Dendritic cell treated with granulocyte-macrophage colony-stimulating factor and Interleukin-4, amounts not matched to agents 40 ng/mL and 50 ng/mL, for 4 days (primary cell): ENCODE data around the gene RHEB.

Source experiments
- H3K27ac Mint-ChIP-seq: one replicate; pipeline ENCODE4 v1.8.0; 2022; ENCODE audit warnings: mild to moderate bottlenecking, mixed read lengths
- H3K27me3 Mint-ChIP-seq: one replicate; pipeline ENCODE4 v1.8.0; 2022; ENCODE audit warnings: mild to moderate bottlenecking, mixed read lengths
- H3K36me3 Mint-ChIP-seq: one replicate; pipeline ENCODE4 v1.8.0; 2022; ENCODE audit warnings: low read depth, mixed read lengths
- H3K4me1 Mint-ChIP-seq: one replicate; pipeline ENCODE4 v1.8.0; 2022; ENCODE audit warnings: low read depth, mixed read lengths
- H3K4me3 Mint-ChIP-seq: one replicate; pipeline ENCODE4 v1.8.0; 2022; ENCODE audit warnings: mild to moderate bottlenecking, moderate library complexity, mixed read lengths
- H3K9me3 Mint-ChIP-seq: one replicate; pipeline ENCODE4 v1.8.0; 2022; ENCODE audit warnings: mixed read lengths
- intact Hi-C: fragments of 100-400 bp; cut with micrococcal nuclease; formaldehyde crosslinking; loops from one replicate; pipeline ENCODE4 v1.15.0; 2022

Gene RHEB

DNA sequence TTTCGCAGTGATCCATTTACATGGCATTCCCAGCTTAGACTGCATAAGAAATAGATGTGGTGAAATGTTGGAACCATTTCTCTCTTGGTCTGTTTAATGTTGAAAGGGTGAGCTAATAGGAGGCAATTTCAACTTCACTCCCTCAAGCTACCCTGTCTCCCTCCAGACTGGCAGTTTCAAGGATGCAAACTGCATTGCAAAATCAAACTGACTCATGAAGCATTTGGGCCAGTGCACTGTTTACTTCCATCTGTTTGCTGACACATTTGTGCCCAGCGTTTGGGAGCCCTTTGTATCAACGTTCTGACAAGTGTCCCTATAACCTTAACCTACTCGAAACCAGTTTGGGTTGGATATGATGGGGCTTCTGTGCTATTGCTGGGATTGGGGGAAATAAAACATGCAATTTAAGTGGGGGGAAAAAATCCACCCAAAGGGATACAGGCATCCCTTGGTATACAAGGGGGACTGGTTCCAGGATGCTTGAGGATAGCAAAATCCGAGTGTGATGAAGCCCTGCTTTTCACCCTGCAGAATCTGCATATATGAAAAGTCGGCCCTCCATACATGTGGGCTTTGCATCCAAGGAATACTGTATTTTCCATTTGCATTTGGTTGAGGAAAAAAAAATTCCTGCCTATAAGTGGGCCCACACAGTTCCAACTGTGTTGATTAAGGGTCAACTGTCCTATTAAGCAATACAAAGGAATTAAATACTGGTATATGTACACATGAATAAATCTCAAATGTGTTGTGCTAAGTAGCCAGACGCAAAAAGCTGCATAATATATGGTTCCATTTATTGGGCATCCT, 15.6 kb downstream of the RHEB start:
- H3K4me1 Mint-ChIP-seq = peaks cover 49% of the 10 kb centered on the region
- peaks cover 8% of the 10 kb centered on the region for H3K9me3 Mint-ChIP-seq
- no peaks in the 10 kb centered on the region for H3K27me3 Mint-ChIP-seq
- intact Hi-C loops = no loop called here
- H3K36me3 Mint-ChIP-seq = peaks cover 7% of the 10 kb centered on the region
- H3K27ac Mint-ChIP-seq = no peak overlapping the region
- no peak overlapping the region for H3K4me3 Mint-ChIP-seq

DNA sequence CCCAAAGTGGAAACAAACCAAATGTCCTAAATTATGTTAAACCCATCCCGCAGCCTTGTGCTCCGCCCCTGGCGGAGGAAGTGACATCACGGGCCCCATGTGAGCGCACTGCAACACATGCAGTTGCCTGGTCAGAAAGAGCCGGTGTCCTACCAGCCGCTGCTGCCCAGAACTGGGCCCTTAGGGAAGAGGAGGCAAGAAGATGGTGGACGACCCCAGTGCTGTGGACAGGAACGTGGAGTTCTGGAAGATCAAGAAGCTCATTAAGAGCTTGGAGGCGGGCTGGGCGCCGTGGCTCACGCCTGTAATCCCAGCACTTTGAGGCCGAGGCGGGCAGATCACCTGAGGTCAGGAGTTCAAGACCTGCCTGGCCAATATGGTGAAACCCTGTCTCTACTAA, 18.0 kb downstream of the RHEB start:
- peaks cover 59% of the 10 kb centered on the region for H3K4me1 Mint-ChIP-seq
- H3K9me3 Mint-ChIP-seq = peaks cover 8% of the 10 kb centered on the region
- H3K4me3 Mint-ChIP-seq = no peak overlapping the region
- no peaks in the 10 kb centered on the region for H3K27me3 Mint-ChIP-seq
- no peak overlapping the region for H3K27ac Mint-ChIP-seq
- intact Hi-C loops = no loop called here
- H3K36me3 Mint-ChIP-seq = peaks cover 8% of the 10 kb centered on the region

DNA sequence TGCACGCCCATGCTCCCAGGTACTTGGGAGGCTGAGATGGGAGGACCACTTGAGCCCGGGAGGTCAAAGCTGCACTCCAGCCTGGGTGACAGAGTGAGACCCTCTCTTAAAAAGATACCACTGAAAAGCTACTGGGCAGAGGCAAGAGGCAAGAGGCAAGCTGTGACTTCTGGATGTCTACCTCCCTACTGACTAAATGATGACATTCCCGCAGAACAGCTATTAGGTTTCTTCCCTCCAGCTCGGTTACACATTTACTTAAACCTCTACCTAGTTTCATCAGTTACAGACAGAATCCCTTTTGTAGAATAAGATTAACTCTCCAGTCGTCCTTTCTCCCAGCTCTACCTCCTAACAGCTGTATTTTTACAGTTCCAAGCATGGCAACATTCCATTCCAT, 21.2 kb downstream of the RHEB start:
- H3K4me3 Mint-ChIP-seq = no peak overlapping the region

DNA sequence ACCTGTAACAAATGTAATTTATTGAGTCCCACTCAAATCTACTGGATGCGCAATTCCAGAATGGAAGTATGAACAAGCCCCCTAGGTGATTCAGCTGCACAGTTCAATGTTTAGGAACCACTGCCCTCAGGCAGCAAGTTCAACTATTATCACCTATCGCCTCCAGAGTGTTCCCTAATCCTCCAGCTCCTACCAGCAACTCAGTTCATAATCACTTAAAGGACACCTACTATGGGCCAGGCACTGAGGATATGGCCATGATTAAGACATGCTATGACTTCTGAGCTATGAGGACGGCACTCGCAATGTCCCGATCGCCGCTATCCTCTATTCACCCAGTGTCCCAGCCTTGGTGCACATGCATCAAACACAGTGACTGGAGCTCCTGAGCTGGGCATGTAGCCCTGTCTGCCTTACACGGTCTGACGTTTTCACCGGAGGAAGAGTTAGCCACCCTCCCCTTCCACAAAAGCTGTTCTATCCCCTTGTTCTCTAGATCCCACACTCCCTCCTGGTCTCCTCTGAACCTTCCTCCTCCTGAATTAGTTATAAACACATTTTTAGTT, 22.3 kb downstream of the RHEB start:
- Mint-ChIP-seq H3K4me3 (no peak overlapping the region), H3K4me1 (peaks cover 84% of the 10 kb centered on the region), H3K27ac (no peak overlapping the region), H3K36me3 (peaks cover 15% of the 10 kb centered on the region), H3K9me3 (peaks cover 8% of the 10 kb centered on the region), H3K27me3 (no peaks in the 10 kb centered on the region)
- intact Hi-C loops = no loop called here

More for the DNA sequence above, 21.2 kb downstream of the RHEB start:
- intact Hi-C loops = no loop called here
- Mint-ChIP-seq H3K27me3 (no peaks in the 10 kb centered on the region), H3K9me3 (peaks cover 8% of the 10 kb centered on the region), H3K4me1 (peaks cover 80% of the 10 kb centered on the region), H3K36me3 (peaks cover 15% of the 10 kb centered on the region), H3K27ac (no peak overlapping the region)

DNA sequence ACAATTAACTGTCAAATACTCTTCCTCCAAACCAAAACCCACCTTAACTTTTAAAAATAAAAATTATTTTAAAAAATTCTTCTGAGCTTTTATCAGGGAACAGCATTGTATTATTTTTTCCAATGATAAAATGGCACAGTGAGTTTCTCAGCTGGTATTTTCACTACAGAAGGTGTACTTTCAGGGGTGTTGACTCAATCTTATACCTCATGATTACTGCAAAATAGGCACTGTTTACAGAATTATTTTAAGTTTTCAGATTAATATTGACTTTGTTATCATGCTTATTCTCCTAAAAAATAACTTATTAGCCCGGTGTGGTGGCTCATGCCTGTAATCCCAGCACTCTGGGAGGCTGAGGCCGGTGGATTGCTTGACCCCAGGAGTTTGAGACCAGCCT, 24.3 kb downstream of the RHEB start:
- Mint-ChIP-seq H3K27ac (no peak overlapping the region), H3K36me3 (peaks cover 13% of the 10 kb centered on the region), H3K9me3 (no peaks in the 10 kb centered on the region), H3K4me3 (no peak overlapping the region), H3K27me3 (no peaks in the 10 kb centered on the region), H3K4me1 (peaks cover 81% of the 10 kb centered on the region)
- intact Hi-C loops = no loop called here

DNA sequence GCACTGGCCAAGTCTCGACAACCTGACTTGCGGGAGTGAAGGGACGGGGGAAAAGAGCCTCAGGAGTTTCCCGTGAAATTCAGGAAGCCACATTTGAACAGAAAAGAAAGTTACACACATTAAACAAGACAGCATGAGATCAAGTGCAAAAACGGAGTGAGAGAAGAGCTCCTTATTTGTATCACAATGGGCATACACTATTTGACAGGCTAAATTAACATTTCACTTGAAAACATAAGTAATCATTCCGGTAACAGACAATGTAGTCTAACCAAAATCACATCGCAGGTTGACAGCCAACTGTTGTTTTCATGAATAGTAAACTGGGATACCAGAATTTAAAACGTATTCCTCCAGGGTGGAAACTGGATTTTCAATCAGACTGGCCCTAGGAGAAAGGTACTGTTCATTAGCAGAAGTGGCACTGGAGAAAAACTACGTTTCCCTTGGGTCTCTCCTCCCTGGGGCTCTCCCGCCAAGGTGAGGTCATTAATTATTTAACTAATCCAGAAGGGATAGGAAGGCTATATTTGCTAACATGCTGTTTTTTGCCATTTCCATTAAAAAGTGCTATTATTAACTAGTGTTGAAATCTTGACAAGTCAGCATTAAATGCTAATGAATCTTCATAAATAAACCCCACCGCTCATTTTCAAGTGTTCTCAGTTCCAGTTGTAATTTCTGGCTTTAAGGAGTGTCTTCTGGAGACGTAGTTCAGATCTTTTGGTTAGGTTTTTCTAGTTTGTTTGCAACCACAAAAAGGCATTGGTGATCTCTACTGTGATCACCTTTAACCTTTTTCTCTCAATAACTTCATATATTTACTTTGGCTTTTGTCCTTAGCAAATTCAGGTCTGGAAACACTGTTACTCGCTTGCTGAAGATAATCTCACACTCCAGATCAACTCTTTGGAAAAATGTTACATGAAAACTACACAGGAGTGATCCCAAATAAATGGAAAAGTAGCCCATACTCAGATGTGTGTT, 25.1 kb downstream of the RHEB start:
- Mint-ChIP-seq H3K4me3 (no peak overlapping the region), H3K4me1 (peaks cover 77% of the 10 kb centered on the region), H3K9me3 (no peaks in the 10 kb centered on the region), H3K27ac (no peak overlapping the region), H3K27me3 (no peaks in the 10 kb centered on the region), H3K36me3 (peaks cover 20% of the 10 kb centered on the region)
- intact Hi-C loops = no loop called here

DNA sequence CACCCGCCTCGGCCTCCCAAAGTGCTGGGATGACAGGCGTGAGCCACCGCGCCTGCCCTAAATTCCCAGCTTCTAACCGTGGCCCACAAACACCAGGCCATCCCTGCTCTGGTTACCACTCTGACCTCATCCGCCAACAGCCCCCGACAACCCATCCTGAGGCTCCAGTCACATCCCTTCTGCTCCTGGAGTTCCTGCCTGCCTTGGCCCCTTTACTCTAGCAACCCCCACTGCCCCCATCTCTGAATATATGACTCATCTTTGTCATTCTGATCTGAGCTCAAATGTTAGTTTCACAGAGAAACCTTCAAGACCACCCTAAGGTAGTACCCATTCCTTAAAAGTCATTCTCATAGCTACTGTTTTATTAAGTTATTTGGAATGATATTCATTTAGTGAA, 26.6 kb downstream of the RHEB start:
- Mint-ChIP-seq H3K9me3 (no peaks in the 10 kb centered on the region), H3K27me3 (no peaks in the 10 kb centered on the region), H3K36me3 (peaks cover 32% of the 10 kb centered on the region), H3K4me3 (no peak overlapping the region), H3K27ac (peak overlapping the region; percentile 20), H3K4me1 (peaks cover 68% of the 10 kb centered on the region)
- intact Hi-C loops = no loop called here

DNA sequence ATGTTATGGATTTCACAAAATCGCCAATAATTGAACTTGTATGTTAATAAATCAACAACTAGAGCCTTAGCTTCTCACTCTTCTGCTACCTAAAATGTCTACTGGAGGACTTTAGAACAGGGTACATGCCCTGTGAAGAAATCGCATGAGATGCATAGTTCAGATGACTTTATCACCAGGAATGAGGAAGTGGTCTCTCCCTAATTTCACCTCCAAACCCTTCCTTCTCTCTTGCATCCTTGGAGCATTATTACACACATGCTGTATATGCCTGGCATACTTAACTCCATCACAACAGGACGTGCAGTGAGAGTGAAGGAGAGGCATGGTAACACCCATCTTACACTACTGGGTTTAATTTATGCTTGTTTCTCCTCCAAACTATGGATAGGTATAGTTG, 27.8 kb downstream of the RHEB start:
- Mint-ChIP-seq H3K4me1 (peaks cover 59% of the 10 kb centered on the region), H3K9me3 (no peaks in the 10 kb centered on the region), H3K27me3 (no peaks in the 10 kb centered on the region), H3K36me3 (peaks cover 42% of the 10 kb centered on the region), H3K4me3 (no peak overlapping the region), H3K27ac (no peak overlapping the region)
- intact Hi-C loops = no loop called here

DNA sequence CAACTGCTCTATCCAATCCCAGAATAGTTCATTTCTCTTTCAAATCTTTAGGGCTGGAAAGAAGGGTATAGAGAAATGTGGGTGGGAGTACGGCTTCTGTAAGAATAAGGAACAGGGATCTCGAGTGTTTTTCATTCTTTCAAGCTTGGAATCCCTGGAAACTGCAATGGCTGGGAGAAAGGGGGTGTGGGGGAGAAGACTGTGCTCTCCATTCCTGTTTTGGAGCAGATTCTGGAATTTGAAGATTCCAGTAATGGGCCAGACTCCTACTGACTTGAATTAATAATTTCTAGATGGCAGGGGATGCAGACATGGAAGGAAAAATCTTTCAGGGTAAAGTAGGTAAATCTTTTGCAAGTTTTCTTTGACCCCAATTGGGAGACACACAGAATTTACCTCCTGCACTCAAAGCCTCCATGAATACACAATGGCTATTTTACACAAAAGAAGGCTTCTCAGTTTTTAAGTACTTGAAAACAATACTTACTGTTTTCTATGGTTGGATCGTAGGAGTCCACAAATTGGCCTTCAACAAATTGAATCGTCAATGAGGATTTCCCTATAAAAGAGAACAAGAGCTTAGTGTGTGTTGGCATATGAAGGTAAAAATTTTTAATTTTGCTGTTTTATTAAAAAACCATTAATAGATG, 29.1 kb downstream of the RHEB start:
- no peak overlapping the region for H3K27ac Mint-ChIP-seq
- no peak overlapping the region for H3K4me3 Mint-ChIP-seq
- H3K4me1 Mint-ChIP-seq = peaks cover 58% of the 10 kb centered on the region
- H3K27me3 Mint-ChIP-seq = no peaks in the 10 kb centered on the region
- peaks cover 47% of the 10 kb centered on the region for H3K36me3 Mint-ChIP-seq
- H3K9me3 Mint-ChIP-seq = no peaks in the 10 kb centered on the region
- intact Hi-C loops = no loop called here

DNA sequence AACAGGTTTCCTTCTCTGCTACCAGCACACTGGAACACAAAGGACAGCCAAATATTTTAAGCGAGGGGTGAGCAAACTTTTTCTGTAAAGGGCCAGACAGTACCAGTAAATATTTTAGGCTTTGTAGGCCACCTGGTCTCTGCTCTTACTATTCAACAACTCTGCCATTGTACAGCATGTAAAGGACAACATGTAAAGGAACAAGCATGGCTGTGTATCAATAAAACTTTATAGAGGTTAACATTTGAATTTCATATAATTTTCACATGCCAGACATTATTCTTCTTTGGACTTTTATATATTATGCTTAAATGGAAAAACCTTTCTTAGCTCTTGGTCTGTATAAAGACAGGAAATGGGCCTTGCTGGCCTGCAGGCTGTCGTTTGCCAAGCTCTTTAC, 30.2 kb downstream of the RHEB start:
- H3K4me1 Mint-ChIP-seq = peaks cover 57% of the 10 kb centered on the region
- no peaks in the 10 kb centered on the region for H3K27me3 Mint-ChIP-seq
- H3K9me3 Mint-ChIP-seq = no peaks in the 10 kb centered on the region
- H3K27ac Mint-ChIP-seq = no peak overlapping the region
- peaks cover 57% of the 10 kb centered on the region for H3K36me3 Mint-ChIP-seq
- intact Hi-C loops = no loop called here
- no peak overlapping the region for H3K4me3 Mint-ChIP-seq

DNA sequence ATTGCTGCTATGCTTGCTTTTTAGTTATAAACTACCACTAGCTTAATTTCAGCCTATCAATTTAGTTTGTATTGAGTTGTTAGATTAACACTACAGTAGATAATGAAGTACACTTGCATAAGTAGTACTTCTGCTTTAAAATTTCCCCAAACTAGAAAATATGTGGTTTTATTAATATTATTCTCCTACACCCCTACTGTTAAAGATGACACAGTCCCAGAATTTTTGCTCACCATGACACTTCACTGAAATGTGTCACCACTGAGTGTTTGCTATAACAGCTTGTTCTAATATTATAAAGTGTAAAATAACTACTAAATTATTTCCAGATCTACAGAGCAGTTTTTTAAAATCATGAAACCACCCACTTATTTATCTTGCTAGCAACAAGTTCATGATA, 31.6 kb downstream of the RHEB start:
- peaks cover 47% of the 10 kb centered on the region for H3K4me1 Mint-ChIP-seq
- intact Hi-C loops = no loop called here
- no peak overlapping the region for H3K27ac Mint-ChIP-seq
- no peaks in the 10 kb centered on the region for H3K9me3 Mint-ChIP-seq
- no peaks in the 10 kb centered on the region for H3K27me3 Mint-ChIP-seq
- no peak overlapping the region for H3K4me3 Mint-ChIP-seq
- H3K36me3 Mint-ChIP-seq = peaks cover 71% of the 10 kb centered on the region

DNA sequence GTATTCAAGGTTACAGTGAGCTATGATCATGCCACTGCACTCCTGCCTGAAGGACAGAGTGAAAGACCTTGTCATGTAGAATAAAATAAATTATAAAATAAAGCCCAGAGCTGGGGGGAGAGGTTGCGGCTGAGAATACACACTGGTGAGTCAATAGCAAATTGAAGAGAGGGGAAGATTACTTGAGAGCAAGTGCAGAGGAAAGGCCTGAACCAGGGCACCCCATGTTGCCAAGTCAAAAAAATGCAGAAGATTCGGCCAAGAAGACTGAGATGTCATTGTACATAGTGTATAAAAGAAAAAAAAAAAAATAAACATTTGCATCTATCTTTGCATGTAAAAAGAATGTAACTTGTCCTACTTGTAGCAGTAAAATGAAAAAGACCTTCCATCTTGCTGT, 32.5 kb downstream of the RHEB start:
- Mint-ChIP-seq H3K27ac (peak overlapping the region; percentile 1), H3K4me3 (no peak overlapping the region), H3K27me3 (no peaks in the 10 kb centered on the region), H3K4me1 (peaks cover 41% of the 10 kb centered on the region), H3K36me3 (peaks cover 79% of the 10 kb centered on the region), H3K9me3 (no peaks in the 10 kb centered on the region)
- intact Hi-C loops = no loop called here

DNA sequence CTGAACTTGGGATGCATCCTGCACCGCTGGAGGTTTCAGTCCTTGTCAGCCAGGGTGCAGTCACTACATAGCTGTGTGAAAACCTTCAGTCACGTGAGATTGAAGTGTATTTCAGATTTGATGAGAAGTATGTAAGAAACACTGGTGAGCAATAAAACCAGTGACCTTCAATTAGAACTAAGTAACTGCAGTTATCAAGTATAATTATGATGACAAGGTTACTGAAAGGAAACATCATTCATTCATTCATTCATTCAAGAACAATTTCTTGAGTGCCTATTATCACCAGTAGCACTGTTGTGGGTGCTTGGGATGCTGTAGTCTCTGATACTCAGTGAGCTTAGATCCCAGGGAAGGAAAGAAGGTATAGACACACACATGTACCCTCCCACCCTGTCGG, 33.6 kb downstream of the RHEB start:
- intact Hi-C loops = no loop called here
- H3K27me3 Mint-ChIP-seq = no peaks in the 10 kb centered on the region
- no peaks in the 10 kb centered on the region for H3K9me3 Mint-ChIP-seq
- peaks cover 35% of the 10 kb centered on the region for H3K4me1 Mint-ChIP-seq
- peaks cover 90% of the 10 kb centered on the region for H3K36me3 Mint-ChIP-seq
- H3K4me3 Mint-ChIP-seq = no peak overlapping the region
- H3K27ac Mint-ChIP-seq = peak overlapping the region; percentile 1
